ENCODE data around the gene LHFPL3.

The LHFPL3 gene

GRCh38 chr7:104371980-104372357 lies 43.6 kb downstream of the LHFPL3 start:
- no peak for DNase-seq

GRCh38 chr7:104382616-104383015 lies 54.2 kb downstream of the LHFPL3 start:
- DNase-seq: no peak

- no peak for DNase-seq
These were observed 58.5 kb downstream of the LHFPL3 start for GRCh38 chr7:104386943-104387342.

- no peak for DNase-seq
These were observed 59.8 kb downstream of the LHFPL3 start for GRCh38 chr7:104388222-104388621.

GRCh38 chr7:104395162-104395561 lies 66.8 kb downstream of the LHFPL3 start:
- DNase-seq: no peak

GRCh38 chr7:104397442-104397841 lies 69.0 kb downstream of the LHFPL3 start:
- no peak for DNase-seq

GRCh38 chr7:104408371-104408770 lies 80.0 kb downstream of the LHFPL3 start:
- DNase-seq: no peak

- no peak for DNase-seq
These were observed 82.3 kb downstream of the LHFPL3 start for GRCh38 chr7:104410742-104411141.

- no peak for DNase-seq
These were observed 84.5 kb downstream of the LHFPL3 start for GRCh38 chr7:104412911-104413310.

- DNase-seq: no peak
These were observed 85.8 kb downstream of the LHFPL3 start for GRCh38 chr7:104414216-104414615.

- no peak for DNase-seq
These were observed 87.3 kb downstream of the LHFPL3 start for GRCh38 chr7:104415700-104416099.

- DNase-seq: no peak
These were observed 88.5 kb downstream of the LHFPL3 start for GRCh38 chr7:104416866-104417393.

GRCh38 chr7:104431930-104432329 lies 103.5 kb downstream of the LHFPL3 start:
- DNase-seq: no peak

GRCh38 chr7:104434129-104434528 lies 105.7 kb downstream of the LHFPL3 start:
- no peak for DNase-seq

GRCh38 chr7:104442481-104442880 lies 114.1 kb downstream of the LHFPL3 start:
- DNase-seq: no peak

- DNase-seq: no peak
These were observed 115.6 kb downstream of the LHFPL3 start for GRCh38 chr7:104444017-104444416.

GRCh38 chr7:104445393-104445792 lies 117.0 kb downstream of the LHFPL3 start:
- no peak for DNase-seq

GRCh38 chr7:104450861-104451260 lies 122.5 kb downstream of the LHFPL3 start:
- no peak for DNase-seq

- no peak for DNase-seq
These were observed 124.8 kb downstream of the LHFPL3 start for GRCh38 chr7:104453190-104453589.

GRCh38 chr7:104458875-104459274 lies 130.5 kb downstream of the LHFPL3 start:
- no peak for DNase-seq

- no peak for DNase-seq
These were observed 140.9 kb downstream of the LHFPL3 start for GRCh38 chr7:104469166-104469820.

GRCh38 chr7:104480529-104480928 lies 152.1 kb downstream of the LHFPL3 start:
- no peak for DNase-seq

- DNase-seq: no peak
These were observed 154.1 kb downstream of the LHFPL3 start for GRCh38 chr7:104482362-104483037.

GRCh38 chr7:104486931-104487330 lies 158.5 kb downstream of the LHFPL3 start:
- DNase-seq: no peak

- no peak for DNase-seq
These were observed 159.2 kb downstream of the LHFPL3 start for GRCh38 chr7:104487642-104488041.

All from CD4-positive, alpha-beta T cell treated with Interleukin-4 for 4 hours (primary cell).